AG09319 (cell line): ENCODE results near the gene FAM20A.
"Not testable (repeated sequence)": the region's sequence is repeated elsewhere in the genome, so short reads cannot be mapped to it uniquely, and the experiment has no call there.

Experiments
- DNase-seq: peaks from one replicate; pipeline ENCODE4 v3.0.0-alpha.2; 2010; ENCODE audit warnings: low read depth; ENCODE audit errors: extremely low read depth
- CTCF ChIP-seq: IDR thresholded peaks from 2 replicates; pipeline ENCODE4 v1.5.1; 2011; ENCODE audit warnings: low read depth, mild to moderate bottlenecking, inconsistent platforms, low read length, moderate library complexity

Gene FAM20A

DNA sequence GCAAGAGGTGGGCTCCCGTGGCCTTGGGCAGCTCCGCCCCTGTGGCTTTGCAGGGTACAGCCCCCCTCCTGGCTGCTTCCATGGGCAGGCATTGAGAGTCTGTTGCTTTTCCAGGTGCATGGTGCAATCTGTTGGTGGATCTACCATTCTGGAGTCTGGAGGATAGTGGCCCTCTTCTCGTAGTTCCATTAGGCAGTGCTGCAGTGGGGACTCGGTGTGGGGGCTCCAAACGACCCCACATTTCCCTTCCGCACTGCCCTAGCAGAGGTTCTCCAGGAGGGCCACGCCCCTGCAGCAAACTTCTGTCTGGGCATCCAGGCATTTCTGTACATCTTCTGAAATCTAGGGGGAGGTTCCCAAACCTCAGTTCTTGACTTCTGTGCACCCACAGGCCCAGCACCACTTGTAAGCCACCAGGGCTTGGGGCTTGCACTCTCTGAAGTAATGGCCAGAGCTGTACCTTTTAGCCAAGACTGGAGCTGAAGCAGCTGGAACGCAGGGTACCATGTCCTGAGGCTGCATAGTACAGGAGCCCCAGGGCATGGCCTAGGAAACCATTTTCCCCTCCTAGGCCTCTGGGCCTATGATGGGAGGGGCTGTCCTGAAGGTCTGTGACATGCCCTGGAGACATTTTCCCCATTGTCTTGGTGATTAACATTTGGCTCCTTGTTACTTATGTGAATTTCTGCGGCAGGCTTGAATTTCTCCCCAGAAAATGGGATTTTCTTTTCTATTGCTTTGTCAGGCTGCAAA, 82.9 kb downstream of the FAM20A start:
- no peak for DNase-seq
- no peak for TF ChIP-seq CTCF

- not testable (repeated sequence) for DNase-seq
Observed at GRCh38 chr17:68517605-68518004, 83.6 kb downstream of the FAM20A start.

- no peak for DNase-seq
- no peak for TF ChIP-seq CTCF
Observed at GRCh38 chr17:68516732-68517131, 84.4 kb downstream of the FAM20A start.

GRCh38 chr17:68514831-68515635, 86.1 kb downstream of the FAM20A start:
- no peak for DNase-seq
- no peak for TF ChIP-seq CTCF

DNA sequence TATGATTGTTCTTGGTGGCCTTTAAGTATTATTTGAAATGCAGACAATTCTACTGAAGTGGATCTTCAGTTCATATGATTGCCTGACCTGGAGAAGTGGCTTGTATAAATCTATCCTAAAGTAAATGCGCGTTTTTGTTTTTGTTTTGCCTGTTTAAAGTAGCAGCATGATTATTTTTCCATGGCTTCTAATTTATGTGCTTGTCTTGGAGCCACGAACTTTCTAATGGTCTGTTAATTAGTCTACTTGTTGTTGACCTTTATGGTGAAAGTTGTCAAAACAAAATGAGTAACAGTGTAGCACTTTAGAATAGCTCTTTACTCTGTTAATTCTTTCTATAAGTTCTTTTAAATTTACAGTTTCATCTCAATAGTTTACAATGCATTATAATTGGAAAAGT, 87.2 kb downstream of the FAM20A start:
- no peak for TF ChIP-seq CTCF
- DNase-seq, result no peak

GRCh38 chr17:68512960-68513474, 88.2 kb downstream of the FAM20A start:
- TF ChIP-seq CTCF, result no peak
- DNase-seq, result no peak

DNA sequence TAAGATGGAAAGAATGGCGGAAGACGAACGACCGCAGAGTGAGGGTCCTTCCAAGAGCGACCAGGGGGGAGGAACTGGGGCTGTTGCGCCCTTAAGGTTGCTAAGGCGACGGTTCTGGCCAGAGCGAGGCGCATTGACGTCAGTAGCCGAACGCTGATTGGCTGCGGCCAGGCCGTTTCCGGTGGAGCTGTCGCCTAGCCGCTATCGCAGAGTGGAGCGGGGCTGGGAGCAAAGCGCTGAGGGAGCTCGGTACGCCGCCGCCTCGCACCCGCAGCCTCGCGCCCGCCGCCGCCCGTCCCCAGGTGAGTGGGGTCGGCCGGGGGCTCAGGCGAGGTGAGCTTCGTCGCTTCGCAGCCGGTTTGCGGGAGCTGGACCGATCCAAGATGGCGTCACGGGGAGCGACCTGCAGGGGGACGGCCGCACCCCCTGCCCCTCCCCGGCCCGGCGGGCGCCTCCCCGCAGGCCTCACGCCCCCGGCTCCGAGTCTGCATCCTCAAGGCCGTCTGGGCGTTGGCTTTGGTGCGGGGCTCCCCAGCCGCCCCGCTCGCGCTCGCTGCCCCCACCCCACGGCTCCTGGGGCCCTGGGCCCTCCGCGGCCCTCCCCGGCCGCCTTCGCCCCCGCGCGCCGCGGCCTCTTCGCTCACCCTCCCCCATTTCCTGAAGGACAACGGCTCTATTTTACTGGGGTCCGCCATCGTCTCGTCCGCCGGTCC, 88.8 kb downstream of the FAM20A start, which contains the start of gene PRKAR1A:
Gene PRKAR1A (plus strand): TSS at position 184 of the 713 bp plus-strand sequence. CDS start 2,970 bp downstream, outside the sequence.
- DNase-seq, result peak; percentile 92
- TF ChIP-seq CTCF, result no peak
